Pons (tissue), 1 donor: ENCODE data around the gene CNTNAP2.

Experiments used
- DNase-seq: peaks from one replicate; pipeline ENCODE4 v3.0.0-alpha.2; 2016; ENCODE audit warnings: low spot score

CNTNAP2 gene

DNA sequence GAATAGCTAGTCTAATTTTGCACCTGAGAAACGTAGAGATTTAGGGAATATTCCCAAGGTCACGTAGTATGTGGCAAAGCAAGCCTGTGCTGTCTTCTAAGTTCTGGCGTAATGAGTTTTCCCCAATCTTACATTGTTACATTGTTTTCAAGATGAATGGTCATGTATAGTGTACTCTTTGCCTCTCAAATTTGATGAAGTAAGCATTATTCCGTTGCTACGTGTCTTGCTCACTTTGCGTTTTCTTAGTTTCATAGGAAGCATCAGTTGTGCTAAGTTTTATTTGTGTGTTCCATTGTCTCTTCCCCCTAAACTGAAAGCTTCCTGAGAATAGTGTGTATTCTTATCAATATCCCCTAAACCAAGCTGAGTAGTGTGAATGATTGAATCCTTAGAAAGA is 1836.3 kb downstream of the CNTNAP2 start:
- DNase-seq = no peak

DNA sequence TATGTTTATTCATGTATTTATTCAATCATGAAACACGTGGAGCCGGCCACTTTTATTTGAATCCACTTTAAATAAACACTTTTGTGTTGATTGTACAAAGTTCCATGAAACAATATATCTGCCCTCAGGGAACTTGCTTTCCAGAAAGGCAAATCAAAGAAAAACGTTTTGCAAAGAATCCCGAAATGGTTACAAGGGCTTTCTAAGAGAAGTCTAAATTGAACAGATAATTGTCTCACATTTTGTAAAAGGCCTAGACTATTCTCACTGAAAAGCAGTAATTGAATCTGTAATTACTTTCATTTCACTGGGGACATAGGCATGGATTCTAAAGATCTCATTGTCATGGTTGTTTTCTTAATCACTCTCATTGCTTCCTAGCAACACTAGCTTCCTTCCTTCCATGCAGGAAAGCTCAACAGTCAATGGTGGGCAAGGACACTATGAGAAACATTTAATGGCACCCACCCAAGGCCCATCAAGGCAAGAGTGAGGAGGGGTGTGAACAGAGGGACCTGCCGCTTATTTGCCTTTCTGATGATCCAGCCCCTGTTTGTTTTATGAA is 1851.5 kb downstream of the CNTNAP2 start:
- no peak for DNase-seq

DNA sequence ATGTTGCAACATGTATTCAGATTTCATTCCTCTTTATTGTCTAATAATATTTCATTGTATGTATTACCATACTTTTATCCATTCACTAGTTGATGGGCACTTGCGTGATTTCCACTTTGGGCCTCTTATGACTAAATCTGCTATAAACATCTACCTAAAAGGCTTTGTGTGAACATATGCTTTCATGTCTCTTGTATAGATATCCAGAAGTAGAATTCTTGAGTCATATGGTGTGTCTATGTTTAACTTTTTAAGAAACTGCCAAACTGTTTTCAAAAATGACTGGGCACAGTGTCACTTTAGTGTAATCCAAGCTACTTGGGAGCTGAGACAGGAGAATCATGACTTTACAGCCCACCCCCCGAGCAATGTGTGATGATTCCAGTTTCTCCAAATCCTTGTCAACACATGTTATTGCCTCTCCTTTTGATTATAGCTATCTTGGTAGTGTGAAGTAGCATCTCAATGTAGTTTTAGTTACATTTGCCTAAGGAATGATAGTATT is 1855.1 kb downstream of the CNTNAP2 start:
- DNase-seq = no peak

DNA sequence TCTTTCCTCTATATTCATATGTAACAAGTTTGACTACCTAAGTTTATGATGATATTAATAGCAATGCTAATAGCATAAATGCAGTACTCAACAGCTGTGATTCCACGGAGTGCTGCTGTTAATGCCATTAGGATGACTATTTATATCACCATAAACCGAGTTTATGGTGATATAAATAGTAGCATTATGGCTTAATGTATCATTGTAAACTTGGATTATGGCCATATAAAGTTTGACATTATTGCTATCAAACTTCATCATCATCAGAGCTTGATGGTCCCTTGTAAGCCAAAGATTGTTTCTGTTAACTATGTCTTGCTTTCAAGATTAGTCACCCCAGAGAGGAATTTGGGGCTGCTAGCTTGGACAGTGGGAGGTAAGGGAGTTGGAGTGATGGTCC is 1861.6 kb downstream of the CNTNAP2 start:
- DNase-seq = no peak

DNA sequence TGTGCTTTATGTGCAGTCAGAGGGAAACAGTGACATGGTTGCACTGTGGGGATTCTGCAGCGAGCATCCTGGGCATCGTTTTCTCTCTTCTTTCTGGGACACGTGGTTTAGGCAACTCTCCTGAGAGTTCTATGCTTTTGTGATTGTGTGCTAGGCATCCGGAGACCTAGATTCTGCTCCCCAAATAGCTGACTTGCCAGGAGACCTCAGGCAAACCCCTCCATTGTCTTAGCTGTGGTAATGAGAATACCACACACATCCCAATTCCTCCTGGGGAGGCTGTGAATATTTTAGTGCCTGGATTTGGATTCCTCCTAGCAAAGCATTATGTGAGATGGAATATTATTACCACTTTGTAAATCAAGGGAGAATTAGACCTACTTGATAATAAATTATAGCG is 1862.0 kb downstream of the CNTNAP2 start:
- DNase-seq = no peak

DNA sequence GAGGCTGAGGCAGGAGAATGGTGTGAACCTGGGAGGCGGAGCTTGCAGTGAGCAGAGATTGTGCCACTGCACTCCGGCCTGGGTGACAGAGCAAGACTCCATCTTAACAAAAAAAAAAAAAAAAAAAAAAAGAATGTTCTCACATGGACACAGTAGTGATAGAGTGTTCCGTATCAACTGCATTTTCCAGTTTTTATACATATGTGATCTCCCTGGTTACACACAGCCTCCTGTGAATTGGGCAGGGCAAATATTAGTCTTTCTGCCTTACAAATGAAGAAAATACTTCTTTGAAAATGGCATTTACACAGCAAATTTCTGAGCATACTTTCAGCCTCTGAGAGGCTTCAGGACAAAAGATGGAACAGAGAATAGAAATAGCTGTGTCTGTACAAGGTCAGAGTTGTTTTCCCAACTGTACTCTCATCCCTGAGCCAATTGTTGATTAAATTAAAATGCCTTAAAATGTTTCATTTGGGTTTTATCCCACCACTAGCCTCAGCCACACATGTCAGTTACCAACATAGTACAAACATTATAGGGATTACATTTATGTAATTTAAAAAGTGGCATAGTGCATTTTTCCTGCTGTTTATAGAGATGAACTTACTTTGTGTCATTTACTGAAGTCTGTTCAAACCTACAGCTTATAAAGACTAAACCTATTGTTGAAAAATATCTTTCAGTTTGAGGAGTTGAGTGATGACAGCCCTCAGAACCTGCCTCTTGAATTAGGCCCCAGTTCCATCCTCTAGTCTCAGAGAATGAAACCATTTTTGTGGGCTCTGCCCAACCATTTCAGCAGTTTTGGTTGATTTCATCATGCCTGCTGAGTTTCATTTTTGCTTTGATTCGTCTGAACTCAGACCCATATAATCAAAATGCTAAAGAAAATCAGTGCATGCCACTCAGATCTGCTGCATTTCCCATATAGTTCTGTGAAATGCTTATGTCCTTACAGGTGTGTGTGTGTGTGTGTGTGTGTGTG is 1864.5 kb downstream of the CNTNAP2 start:
- no peak for DNase-seq

DNA sequence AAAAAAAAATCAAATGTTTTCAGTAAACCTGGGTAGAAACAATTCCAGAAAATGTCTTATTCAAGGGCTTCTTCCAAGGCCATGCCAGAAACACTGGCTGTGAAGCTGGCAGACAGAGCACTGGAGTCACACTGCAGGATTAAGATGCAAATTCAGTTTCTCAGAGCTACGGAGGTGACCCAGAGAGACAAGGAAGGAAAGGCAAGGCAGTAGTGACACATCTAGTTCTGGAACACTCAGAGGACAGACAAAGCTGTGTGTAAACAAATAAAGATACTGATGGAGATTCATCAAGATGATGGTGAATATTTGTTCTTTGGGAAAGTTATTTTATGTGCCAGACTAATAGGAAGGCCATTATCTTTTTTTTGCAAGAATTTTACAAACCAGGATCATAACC is 1865.7 kb downstream of the CNTNAP2 start:
- peak; percentile 42 for DNase-seq

DNA sequence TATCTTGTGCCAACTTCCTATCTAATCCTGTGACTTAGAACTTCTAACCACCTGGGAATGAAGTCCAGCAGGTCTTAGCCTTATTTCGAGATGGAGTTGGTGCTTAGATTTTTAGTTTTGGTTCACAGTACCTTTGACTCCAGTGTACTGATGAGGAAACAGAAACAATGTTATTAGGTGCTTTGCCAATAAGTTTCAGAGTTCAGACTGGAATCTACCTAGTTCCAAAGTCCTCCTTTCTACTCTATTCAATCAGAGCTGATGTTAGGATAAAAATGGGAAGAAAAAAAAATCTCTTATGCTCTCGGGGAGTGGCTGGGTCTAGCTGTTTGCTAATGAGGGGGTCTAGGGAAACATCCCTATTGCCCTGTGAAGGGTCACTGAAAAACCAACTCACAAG is 1867.7 kb downstream of the CNTNAP2 start:
- DNase-seq = no peak

DNA sequence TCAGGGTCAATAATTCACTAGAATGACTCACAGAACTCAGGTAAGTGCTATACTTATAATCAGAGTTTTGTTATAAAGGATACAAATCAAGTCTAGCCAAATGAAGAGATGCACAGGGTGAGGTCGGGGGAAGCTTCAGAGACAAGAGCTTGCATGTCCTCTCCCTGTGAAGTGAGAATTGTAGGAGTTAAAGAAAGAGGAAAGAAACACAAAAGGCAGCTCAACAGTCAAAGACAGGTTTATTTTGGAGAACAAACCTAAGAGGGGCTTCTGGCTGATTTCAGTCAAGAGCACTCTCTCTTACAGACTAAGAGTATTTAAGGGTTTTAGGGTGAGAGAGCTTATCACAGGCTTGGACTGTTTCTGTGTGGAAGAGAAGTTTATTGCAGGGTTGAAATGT is 1873.5 kb downstream of the CNTNAP2 start:
- DNase-seq = no peak

DNA sequence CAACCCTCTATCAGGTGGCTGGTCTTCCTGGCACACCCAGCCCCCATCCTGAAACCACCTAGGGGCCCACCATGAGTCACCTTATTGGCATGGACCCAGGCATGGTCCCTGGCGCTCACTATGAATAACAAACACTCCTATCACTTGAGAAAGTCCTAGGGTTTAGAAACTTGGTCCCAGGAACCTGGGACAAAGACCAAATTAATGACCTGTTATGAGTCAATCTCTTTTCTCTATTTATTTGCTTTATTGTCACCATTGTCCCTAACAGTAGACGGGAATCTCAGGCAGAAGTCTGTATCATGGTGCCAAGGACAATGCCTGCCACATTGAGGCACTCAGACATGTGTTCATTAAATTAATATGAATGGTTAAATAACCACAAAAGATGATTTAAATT is 1874.3 kb downstream of the CNTNAP2 start:
- no peak for DNase-seq

DNA sequence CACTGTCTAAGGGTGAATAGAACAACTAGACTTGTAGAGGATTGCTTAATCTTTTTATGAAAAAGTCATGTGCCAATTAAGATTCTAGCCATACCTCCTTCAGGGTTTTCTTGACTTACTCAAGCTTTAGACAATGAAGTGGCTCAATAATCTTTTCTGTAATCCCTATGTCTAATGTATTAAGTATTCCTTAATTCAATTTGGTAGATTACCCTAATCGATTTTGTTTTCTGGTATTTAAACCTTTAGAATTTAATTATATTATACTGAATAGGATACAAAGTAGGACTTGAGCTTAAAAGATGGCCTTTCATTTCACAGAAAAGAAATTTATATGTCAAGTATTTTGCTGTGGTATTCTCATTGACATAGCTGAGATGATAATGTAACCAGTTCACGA is 1876.1 kb downstream of the CNTNAP2 start:
- DNase-seq = no peak

DNA sequence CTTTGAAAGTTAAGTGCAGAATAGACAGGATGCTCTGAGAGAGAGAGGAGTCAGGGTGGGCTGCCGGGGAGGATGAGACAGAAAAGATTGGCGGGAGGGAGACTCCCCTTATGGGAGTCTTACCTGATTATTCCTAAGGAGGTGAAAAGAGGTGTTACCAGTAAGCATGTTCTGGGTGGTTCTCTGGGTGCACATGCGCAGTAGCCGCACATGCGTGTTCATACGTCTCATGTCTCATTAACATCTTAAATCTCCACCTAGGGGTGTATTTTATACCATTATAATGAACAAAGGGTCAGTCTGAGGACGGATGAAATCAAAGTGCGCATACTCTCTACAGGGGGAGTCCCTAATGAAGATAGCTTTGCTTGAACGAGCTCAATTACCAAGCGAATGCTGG is 1881.0 kb downstream of the CNTNAP2 start:
- no peak for DNase-seq

DNA sequence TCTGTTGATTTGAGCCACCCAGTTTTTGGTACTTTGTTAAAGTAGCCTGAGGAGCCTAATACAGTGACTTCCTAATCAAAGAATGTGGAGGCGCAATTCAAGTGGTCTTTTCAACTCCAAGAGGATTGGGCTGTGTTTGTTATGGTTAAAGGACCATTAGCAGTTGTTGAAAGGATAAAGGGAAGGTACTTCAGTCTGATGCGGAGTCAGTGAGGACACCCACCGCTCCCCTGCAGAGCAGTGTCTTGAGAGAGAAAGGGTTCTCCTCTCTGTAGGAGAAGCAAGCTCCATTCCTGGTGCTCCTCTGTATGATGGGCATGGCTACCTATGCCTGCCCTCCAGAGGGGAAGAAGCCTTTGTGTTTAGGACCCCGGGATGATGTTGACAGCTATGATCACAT is 1883.4 kb downstream of the CNTNAP2 start:
- no peak for DNase-seq

DNA sequence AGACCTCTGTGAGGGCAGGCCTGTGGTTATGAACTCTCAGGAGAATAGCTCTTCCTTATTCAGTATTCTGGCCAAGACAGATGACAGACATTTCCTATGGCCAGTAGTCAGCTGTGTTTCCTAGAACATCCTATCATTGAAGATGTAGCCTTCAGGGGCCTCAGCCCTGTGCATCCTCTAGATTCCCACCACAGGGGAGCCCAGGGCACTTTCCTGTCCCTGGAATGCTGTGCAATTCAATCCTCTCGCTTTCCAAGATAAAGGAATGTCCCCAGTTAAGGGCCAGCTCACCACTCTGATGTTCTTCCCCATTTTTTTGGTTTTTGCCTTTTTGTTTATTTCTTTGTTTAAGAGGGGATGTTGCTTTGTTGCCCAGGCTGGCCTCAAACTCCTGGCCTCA is 1895.2 kb downstream of the CNTNAP2 start:
- DNase-seq = no peak

DNA sequence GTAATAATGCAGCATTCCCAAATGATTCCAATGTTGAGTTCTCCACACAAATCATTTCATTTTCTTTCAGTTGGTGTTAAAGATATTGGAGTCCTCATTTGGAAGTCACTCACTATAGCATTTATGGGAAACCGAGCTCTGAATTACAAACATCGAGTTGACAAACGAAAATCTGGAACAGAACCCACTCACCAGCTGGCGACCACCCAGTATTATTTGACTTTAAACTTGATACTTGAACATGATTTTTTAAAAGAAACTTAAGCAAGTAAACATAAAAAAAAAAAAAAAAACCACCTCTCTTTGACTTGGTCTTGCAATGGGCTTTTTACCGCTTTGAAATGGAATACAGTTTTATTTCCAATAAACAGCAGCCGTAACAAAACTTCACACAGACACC is 1897.4 kb downstream of the CNTNAP2 start:
- no peak for DNase-seq

DNA sequence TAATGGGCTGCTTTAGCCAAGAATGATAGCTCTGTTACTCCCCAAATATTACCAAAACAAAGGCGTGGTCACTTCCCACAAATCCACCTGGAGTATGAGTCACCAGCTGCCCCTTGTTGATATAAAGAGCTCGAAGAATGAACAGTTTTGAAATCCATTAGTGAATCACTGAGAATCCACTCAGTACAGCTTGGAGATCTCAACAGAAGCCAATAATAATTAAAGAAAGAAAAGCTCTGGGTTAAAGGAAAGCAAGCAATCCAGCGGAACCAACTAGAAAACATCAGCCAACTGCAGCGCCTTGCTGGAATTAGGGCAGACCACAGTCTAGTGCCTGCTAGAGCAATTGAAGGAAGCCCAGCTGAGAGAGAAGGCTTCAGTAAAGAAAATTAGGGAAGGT is 1897.9 kb downstream of the CNTNAP2 start:
- DNase-seq = no peak

DNA sequence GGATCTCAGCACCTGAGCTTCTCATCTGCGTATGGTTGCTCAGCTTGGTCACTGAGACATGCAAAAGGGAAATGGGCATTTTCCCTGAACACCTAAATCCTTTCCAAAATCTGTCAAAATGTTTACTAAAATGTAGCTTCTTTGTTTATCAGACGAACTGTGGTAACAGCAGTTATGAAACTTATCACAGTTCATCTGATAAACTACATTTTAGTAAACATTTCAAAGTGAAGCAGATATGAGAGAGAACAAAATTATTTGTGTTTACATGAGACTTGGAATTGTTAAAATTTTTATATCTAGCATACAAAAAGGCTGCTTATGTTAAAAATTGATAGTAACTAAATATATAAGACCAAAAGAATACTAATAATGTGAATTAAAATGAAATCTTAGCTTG is 1900.5 kb downstream of the CNTNAP2 start:
- DNase-seq = no peak

DNA sequence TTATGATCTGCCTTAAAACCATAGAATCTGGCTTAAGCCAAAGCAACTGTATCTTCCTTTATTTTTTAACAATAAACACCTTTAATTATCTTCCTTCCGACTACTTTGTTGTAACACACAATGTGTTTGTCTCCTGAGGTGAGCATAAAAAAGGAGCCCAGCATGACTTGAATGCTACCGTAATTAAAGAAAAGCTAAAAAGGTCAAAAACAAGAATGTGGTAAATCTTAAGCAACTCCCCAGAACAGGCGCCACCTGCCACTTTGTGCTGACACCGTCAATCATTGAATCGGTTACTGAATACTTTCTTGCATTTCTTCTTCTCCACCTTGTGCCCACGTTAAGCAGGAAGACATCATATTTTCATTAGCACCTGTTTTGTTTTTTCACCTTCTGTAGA is 1904.1 kb downstream of the CNTNAP2 start:
- DNase-seq = no peak

DNA sequence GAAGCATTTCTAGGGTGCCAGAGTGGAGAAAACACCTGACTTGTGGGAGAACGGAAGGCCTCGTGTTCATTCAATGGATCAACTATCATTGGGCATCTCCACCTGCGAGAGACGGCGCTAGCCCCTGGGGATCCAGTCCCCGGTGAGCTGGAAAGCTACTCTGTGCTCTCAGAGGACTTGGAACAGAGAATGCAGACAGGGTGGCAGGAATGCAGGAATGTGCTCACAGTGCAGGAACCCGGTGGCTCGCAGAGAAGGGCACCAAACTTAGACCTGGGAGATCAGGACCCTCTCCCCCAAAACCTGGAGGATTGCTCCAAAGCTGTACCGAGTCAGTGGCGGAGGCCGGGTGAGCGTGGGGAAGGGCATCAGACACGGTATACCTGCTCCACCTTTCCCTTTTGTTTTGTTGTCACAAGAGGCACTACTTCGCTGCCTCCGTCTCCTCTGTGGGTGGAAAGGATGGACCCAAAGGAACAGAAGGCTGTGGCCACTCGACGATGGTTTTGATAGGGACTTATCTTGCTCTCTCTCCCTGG is 1905.0 kb downstream of the CNTNAP2 start:
- DNase-seq = no peak

DNA sequence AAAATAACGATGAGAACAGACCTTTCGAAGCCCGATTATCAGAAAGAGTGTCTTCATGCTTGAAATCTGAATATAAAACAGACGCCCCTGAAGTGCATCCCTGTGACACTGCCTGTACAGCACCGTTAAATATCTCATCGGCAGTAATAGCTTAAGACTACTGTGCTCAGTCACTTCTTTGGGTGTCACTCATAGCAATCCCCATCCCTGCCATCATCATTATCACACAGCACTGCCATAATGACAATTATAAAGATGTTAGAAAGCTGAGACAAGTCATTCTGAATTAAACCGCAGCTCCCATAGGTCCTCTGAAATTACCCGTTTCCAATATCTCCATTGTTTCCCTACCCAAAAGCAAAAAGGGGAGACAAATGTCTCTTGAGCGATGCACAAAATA is 1906.2 kb downstream of the CNTNAP2 start:
- DNase-seq = no peak

DNA sequence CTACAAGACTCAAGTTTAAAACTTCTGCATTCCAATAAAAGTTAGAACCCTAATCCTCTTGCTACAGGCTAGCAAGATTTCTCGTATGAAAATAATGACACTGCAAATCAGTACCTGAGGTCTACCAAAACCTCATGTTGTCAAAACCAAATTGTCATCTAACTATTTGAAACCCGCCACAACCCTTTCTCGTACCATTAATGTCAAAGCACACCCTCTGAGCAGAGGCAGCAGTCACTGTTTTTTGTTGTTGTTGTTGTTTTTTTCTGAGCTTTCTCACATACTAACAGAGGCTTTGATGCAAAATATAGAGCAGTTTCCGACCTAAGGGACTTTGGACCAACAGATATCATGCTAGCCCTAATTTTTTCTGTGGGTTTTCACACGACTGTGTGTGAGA is 1910.1 kb downstream of the CNTNAP2 start:
- DNase-seq = no peak

DNA sequence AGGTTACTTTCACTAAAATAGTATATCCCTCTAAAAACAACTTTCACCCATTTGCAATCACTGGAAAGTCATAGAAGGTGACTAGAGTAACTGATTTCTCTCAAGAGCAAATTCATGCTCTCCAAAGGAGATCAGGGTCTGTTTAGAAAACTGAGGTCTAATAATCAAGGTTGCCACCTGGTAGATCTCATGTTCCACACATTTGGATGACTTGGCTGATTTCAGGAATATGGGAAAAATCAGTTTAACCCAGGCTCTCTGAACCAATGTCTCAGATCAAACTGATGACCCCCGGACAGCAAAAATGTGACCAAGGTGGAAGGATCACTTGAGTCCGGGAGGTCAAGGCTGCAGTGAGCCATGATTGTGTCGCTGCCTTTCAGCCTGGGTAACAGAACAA is 1911.6 kb downstream of the CNTNAP2 start:
- DNase-seq = no peak

DNA sequence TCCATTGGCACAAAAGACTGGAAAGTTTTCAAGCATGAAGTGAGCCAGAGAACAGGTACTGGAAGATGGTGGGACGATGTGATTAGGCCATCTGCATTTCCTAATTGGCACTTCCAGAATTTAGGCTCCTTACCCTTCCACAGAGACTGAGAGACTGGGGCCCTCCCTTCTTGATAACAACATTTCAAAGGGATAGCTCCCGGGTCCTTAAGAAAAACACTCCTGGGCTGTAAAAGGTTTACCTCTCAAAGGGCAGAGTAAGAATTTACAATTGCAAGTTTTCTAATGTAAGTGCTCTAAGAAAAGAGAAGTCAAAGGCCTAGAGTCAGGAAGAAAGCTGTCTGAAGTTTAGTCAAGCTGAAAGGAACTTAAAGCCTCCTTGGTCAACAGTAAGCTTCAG is 1914.4 kb downstream of the CNTNAP2 start:
- DNase-seq = no peak
